OCI-LY1 (cell line): ENCODE results near the gene UBIAD1.
A peak's percentile ranks its signal among the peaks of the same experiment; 100 is the strongest.

Source experiments
- H2AFZ ChIP-seq: fragments of 200-600 bp; sonication (generic), shearing (Covaris generic); 2 replicates; pipeline ENCODE4 v1.6.0; 2014; ENCODE audit warnings: antibody characterized with exemption, mild to moderate bottlenecking, low read length
- H3F3A ChIP-seq: fragments of 200-600 bp; sonication (generic), shearing (Covaris generic); 2 replicates; pipeline ENCODE4 v1.6.0; 2014; ENCODE audit warnings: mild to moderate bottlenecking, antibody characterized with exemption, low read length, moderate library complexity; ENCODE audit not compliant: insufficient read depth
- H3K27ac ChIP-seq: fragments of 200-600 bp; sonication (generic); 2 replicates; pipeline ENCODE4 v1.5.1; 2014; ENCODE audit warnings: low read length, mixed run types, mild to moderate bottlenecking, low read depth; ENCODE audit not compliant: poor library complexity, severe bottlenecking
- H3K27me3 ChIP-seq: fragments of 200-600 bp; sonication (generic); 2 replicates; pipeline ENCODE4 v1.6.0; 2014; ENCODE audit warnings: antibody characterized with exemption, mild to moderate bottlenecking, low read length, moderate library complexity; ENCODE audit not compliant: insufficient read depth
- H3K36me3 ChIP-seq: fragments of 200-600 bp; sonication (generic); 2 replicates; pipeline ENCODE4 v1.6.1; 2014; ENCODE audit warnings: mild to moderate bottlenecking, antibody characterized with exemption, low read length, moderate library complexity, mixed read lengths; ENCODE audit not compliant: insufficient read depth
- H3K4me1 ChIP-seq: fragments of 200-600 bp; sonication (generic); 2 replicates; pipeline ENCODE4 v1.5.1; 2014; ENCODE audit warnings: mild to moderate bottlenecking, low read length, moderate library complexity; ENCODE audit not compliant: insufficient read depth, severe bottlenecking
- H3K4me2 ChIP-seq: fragments of 200-600 bp; sonication (generic), shearing (Covaris generic); 2 replicates; pipeline ENCODE4 v1.6.1; 2014; ENCODE audit warnings: low read length
- H3K4me3 ChIP-seq: fragments of 200-600 bp; sonication (generic); 2 replicates; pipeline ENCODE4 v1.5.1; 2014; ENCODE audit warnings: low read length, low read depth, mild to moderate bottlenecking, mixed read lengths; ENCODE audit not compliant: poor library complexity, severe bottlenecking
- H3K79me2 ChIP-seq: fragments of 200-600 bp; shearing (Covaris generic); 2 replicates; pipeline ENCODE4 v1.6.1; 2016; ENCODE audit warnings: mixed run types, low read length, mixed read lengths; ENCODE audit not compliant: insufficient read depth
- H3K9ac ChIP-seq: fragments of 200-600 bp; sonication (generic), shearing (Covaris generic); 2 replicates; pipeline ENCODE4 v1.6.1; 2014; ENCODE audit warnings: mild to moderate bottlenecking, low read length, mixed read lengths
- H3K9me2 ChIP-seq: fragments of 200-600 bp; sonication (generic), shearing (Covaris generic); 2 replicates; pipeline ENCODE4 v1.6.1; 2014; ENCODE audit warnings: low read depth, mild to moderate bottlenecking, low read length, mixed read lengths
- H3K9me3 ChIP-seq: fragments of 200-600 bp; shearing (Covaris generic); 2 replicates; pipeline ENCODE4 v1.6.1; 2014; ENCODE audit warnings: low read length, mixed read lengths
- H4K20me1 ChIP-seq: fragments of 200-600 bp; sonication (generic), shearing (Covaris generic); 2 replicates; pipeline ENCODE4 v1.6.0; 2016; ENCODE audit warnings: mild to moderate bottlenecking, low read length; ENCODE audit not compliant: insufficient read depth
- CTCF ChIP-seq: fragments of 200-600 bp; sonication (generic), shearing (Covaris generic); IDR thresholded peaks from 2 replicates; pipeline ENCODE4 v1.5.1; 2017; ENCODE audit warnings: mild to moderate bottlenecking, antibody characterized with exemption, low read length, moderate library complexity, mixed read lengths
- EZH2 ChIP-seq: fragments of 200-600 bp; sonication (generic), shearing (Covaris generic); IDR thresholded peaks from 2 replicates; pipeline ENCODE4 v1.8.0; 2017; ENCODE audit warnings: borderline replicate concordance, mixed run types, mild to moderate bottlenecking, antibody characterized with exemption, low read length, moderate library complexity, mixed read lengths

UBIAD1 gene

GRCh38 chr1:11272832-11273594 lies at the start of gene UBIAD1:
UBIAD1 (plus strand) TSS chr1:11273198; CDS start chr1:11273532, 334 bp downstream.
- peak within 1 kb of the TSS; percentile 71 for H3K27ac ChIP-seq
- H3F3A ChIP-seq = no peaks in the 10 kb centered on the region
- TF ChIP-seq CTCF = no peak
- no peak for TF ChIP-seq EZH2

GRCh38 chr1:11227106-11228077 lies 45.6 kb upstream of the UBIAD1 start:
- Histone ChIP-seq H3K79me2 (no peaks in the 10 kb centered on the region), H4K20me1 (no peaks in the 10 kb centered on the region), H3K4me1 (peaks cover 7% of the 10 kb centered on the region), H3K4me2 (no peak overlapping the region), H3K9me2 (no peaks in the 10 kb centered on the region), H2AFZ (no peak overlapping the region), H3K9ac (no peak overlapping the region), H3K9me3 (no peaks in the 10 kb centered on the region), H3K36me3 (peaks cover 83% of the 10 kb centered on the region), H3K27ac (no peak overlapping the region), H3K27me3 (no peaks in the 10 kb centered on the region), H3F3A (no peaks in the 10 kb centered on the region), H3K4me3 (no peak overlapping the region)
- TF ChIP-seq CTCF (no peak), EZH2 (no peak)

More at GRCh38 chr1:11272832-11273594, at the start of gene UBIAD1:
- Histone ChIP-seq H3K4me2 (peak within 1 kb of the TSS; percentile 74), H3K9ac (peak within 1 kb of the TSS; percentile 90), H3K4me1 (peaks cover 24% of the 10 kb centered on the region), H3K36me3 (peaks cover 12% of the 10 kb centered on the region; the same call in 1 of the 2 replicates), H3K27me3 (no peaks in the 10 kb centered on the region), H3K9me2 (no peaks in the 10 kb centered on the region), H3K4me3 (peak within 1 kb of the TSS; percentile 91), H3K79me2 (peaks cover 18% of the 10 kb centered on the region), H3K9me3 (no peaks in the 10 kb centered on the region), H4K20me1 (no peaks in the 10 kb centered on the region), H2AFZ (no peak within 1 kb of the TSS)

DNA sequence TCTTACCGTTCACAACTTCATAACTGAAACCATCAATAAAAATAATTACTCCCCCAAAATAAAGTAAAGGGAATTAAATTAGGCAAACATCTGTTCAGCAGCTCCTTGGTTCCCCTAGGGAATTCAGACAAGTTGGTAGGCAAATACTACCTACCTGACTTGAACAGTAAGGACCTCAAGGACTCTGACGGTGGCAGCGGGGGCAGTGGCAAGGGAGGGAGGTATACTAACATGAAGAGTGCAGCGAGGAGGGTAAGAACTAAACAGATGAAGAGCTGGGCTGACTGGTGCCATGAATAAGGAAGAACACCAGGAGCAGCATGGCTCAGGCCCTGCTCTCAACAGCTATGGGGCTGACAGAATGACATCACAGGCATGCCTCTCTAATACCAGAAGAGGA lies 43.8 kb upstream of the UBIAD1 start:
- Histone ChIP-seq H3K4me1 (peaks cover 7% of the 10 kb centered on the region), H3K36me3 (peaks cover 89% of the 10 kb centered on the region), H3K9ac (no peak overlapping the region), H4K20me1 (no peaks in the 10 kb centered on the region), H3K9me2 (no peaks in the 10 kb centered on the region), H3K4me2 (no peak overlapping the region), H3K27ac (no peak overlapping the region), H3F3A (no peaks in the 10 kb centered on the region), H2AFZ (no peak overlapping the region), H3K9me3 (no peaks in the 10 kb centered on the region), H3K79me2 (no peaks in the 10 kb centered on the region), H3K27me3 (no peaks in the 10 kb centered on the region), H3K4me3 (no peak overlapping the region)
- TF ChIP-seq CTCF = no peak
- TF ChIP-seq EZH2 = no peak
